Duodenal mucosa (tissue), 2 donors: ENCODE data around the gene EMC9.
A peak's percentile ranks its signal among the peaks of the same experiment; 100 is the strongest.

ENCODE experiments used
- H3K27ac ChIP-seq: one replicate; pipeline ENCODE4 v1.7.0; 2013; ENCODE audit warnings: low read depth, low read length
- H3K27me3 ChIP-seq, 2 donors: one replicate each; pipeline ENCODE4 v1.7.0; 2013; ENCODE audit warnings: low read length in 2 of 2, control low read depth in 1 of 2; ENCODE audit not compliant: insufficient read depth in 2 of 2, control insufficient read depth in 1 of 2
- H3K36me3 ChIP-seq, 2 donors: one replicate each; pipeline ENCODE4 v1.7.0; 2013; ENCODE audit warnings: low read length in 2 of 2, control low read depth in 1 of 2; ENCODE audit not compliant: insufficient read depth in 2 of 2, control insufficient read depth in 1 of 2
- H3K4me1 ChIP-seq, 2 donors: one replicate each; pipeline ENCODE4 v1.7.0; 2013; ENCODE audit warnings: low read length in 2 of 2, control low read depth in 1 of 2; ENCODE audit not compliant: insufficient read depth in 2 of 2, control insufficient read depth in 1 of 2
- H3K4me3 ChIP-seq, 2 donors: one replicate each; pipeline ENCODE4 v1.7.0; 2013; ENCODE audit warnings: low read length in 2 of 2, low read depth in 1 of 2
- H3K9ac ChIP-seq, 2 donors: one replicate each; pipeline ENCODE4 v1.7.0; 2013; ENCODE audit warnings: low read length in 2 of 2, low read depth in 1 of 2
- H3K9me3 ChIP-seq, 2 donors: one replicate each; pipeline ENCODE4 v1.7.0; 2013; ENCODE audit warnings: low read length in 2 of 2, control low read depth in 1 of 2; ENCODE audit not compliant: control insufficient read depth in 1 of 2

The EMC9 gene

GRCh38 chr14:24098927-24099813, 42.2 kb downstream of the EMC9 start:
- no peak overlapping the region for H3K27ac ChIP-seq
- no peak overlapping the region for H3K4me3 ChIP-seq
- H3K4me1 ChIP-seq = peaks cover 21 to 28% of the 10 kb centered on the region in 2 donors
- H3K27me3 ChIP-seq = no peaks in the 10 kb centered on the region
- no peaks in the 10 kb centered on the region for H3K9me3 ChIP-seq
- H3K36me3 ChIP-seq = peaks cover 57 to 67% of the 10 kb centered on the region in 2 donors
- no peak overlapping the region for H3K9ac ChIP-seq

DNA sequence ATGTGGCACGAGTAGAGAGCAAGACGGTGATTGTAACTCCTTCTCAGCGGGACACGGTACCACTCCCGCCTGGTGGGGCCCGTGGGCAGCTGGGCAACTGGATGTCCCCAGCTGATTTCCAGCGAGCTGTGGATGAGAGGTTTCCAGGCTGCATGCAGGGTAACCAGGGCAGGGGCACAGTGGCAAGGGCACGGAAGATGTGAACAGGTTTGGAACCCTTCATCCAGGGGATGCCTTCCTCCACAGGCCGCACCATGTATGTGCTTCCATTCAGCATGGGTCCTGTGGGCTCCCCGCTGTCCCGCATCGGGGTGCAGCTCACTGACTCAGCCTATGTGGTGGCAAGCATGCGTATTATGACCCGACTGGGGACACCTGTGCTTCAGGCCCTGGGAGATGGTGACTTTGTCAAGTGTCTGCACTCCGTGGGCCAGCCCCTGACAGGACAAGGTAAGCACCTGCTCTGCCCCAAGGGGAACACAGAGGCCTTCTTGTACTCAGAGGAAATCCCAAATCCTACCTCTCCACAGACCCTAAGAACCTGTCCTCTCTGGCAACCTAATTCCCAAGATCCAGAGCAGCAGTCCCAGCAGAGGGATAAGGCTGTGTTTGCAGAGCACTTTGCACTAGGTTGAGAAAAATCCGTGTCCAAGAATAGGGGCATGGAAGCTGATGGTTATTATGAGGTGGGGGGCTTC, 43.0 kb downstream of the EMC9 start:
- H3K36me3 ChIP-seq = peaks cover 50 to 59% of the 10 kb centered on the region in 2 donors
- no peak overlapping the region for H3K27ac ChIP-seq
- H3K9ac ChIP-seq = peak overlapping the region in 1 of 2 donors; percentile 6
- no peaks in the 10 kb centered on the region for H3K27me3 ChIP-seq
- no peak overlapping the region for H3K4me3 ChIP-seq
- peaks cover 23 to 28% of the 10 kb centered on the region in 2 donors for H3K4me1 ChIP-seq
- H3K9me3 ChIP-seq = no peaks in the 10 kb centered on the region

DNA sequence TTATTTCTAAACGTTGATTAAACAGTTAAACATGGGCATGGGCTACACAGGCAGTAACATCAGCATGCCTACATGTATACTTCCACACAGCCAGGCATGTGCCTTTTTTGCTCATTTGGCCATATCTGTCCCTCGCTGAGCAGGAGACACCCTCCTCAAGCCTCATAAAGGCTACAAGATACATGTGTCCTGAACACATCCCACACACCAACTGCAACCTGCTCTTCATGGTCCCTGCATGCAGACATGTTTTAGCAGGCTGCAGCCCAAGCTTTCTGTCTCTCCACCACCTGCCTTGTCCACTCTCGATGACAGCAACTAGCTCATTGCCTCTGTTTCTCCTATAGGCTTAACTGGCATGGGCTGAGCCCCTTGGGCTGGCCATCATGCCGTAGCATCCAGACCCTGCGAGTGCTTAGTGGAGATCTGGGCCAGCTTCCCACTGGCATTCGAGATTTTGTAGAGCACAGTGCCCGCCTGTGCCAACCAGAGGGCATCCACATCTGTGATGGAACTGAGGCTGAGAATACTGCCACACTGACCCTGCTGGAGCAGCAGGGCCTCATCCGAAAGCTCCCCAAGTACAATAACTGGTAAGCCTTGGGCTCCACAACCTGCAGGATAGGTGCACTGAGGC, 44.7 kb downstream of the EMC9 start:
- Histone ChIP-seq H3K9ac (peak overlapping the region in 1 of 2 donors; percentile 28), H3K9me3 (no peaks in the 10 kb centered on the region), H3K27me3 (no peaks in the 10 kb centered on the region), H3K36me3 (peaks cover 37 to 44% of the 10 kb centered on the region in 2 donors), H3K27ac (no peak overlapping the region), H3K4me1 (peaks cover 38 to 42% of the 10 kb centered on the region in 2 donors), H3K4me3 (peak overlapping the region; percentile 4 to 5)

DNA sequence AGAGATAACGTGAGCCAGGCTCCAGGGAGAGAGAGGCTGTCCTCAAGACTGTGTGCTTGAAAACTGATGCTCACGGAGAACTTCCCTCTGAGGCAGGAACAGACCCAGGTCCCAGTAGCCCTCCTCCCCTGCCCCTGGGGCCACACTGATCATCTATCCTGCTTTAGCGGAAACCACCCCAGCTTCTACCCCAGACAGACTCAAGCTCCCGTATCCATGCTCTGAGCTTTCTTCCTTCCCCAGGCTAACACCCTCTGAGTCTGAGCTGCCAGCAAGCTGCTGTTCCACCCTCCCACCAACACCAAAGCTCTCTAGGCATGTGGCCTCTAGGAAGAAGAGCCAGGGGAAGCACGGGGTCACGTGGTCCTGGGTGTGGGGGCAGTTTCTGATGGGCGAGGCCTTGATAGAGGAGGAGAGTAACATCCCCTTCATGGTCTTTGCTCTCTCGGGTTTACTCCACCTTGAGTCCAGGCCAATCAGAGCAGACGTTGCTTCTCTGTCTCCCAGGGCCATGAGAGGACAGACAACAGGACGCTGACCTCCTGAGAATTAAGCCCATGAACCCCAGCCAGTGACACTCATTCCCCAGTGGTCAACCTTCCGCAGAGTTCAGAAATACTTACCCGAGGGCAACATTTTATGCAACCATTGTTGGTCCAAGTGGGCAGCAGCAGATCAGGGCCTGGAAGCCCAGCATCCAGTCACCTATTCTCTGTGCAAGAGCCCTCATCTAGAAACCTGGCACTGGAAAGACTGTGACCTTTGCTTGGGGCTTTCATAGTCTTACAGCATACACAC, 45.9 kb downstream of the EMC9 start:
- H3K9ac ChIP-seq = peak overlapping the region; percentile 96 to 99
- peak overlapping the region; percentile 92 to 93 for H3K4me3 ChIP-seq
- no peaks in the 10 kb centered on the region for H3K9me3 ChIP-seq
- H3K27ac ChIP-seq = peak overlapping the region; percentile 95
- peaks cover 48 to 53% of the 10 kb centered on the region in 2 donors for H3K4me1 ChIP-seq
- H3K36me3 ChIP-seq = peaks cover 25 to 33% of the 10 kb centered on the region in 2 donors
- H3K27me3 ChIP-seq = no peaks in the 10 kb centered on the region

DNA sequence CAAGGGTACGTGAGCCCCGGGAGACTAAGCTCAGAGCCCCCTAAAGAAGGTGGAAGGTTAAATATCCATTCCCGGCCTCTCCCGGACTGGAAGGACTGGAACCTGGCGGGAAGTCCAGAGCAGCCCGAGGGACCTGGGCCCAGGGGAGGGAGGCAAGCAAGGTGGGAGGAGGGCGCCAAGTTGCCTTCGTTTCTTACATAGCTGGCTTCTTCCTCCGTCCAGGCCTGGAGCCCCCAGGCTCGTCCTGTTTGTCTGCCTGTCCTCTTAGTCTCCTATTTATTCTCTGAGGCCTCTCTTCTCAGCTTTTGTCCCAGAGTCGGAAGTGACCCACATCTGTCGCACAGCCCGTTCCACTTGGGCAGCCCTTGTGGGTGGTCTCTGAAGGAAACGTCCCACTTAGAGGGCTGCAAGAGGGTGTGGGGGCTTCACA, 46.5 kb downstream of the EMC9 start:
- Histone ChIP-seq H3K9me3 (no peaks in the 10 kb centered on the region), H3K27me3 (no peaks in the 10 kb centered on the region), H3K27ac (peak overlapping the region; percentile 95), H3K36me3 (peaks cover 19 to 28% of the 10 kb centered on the region in 2 donors), H3K4me1 (peaks cover 48 to 49% of the 10 kb centered on the region in 2 donors), H3K9ac (peak overlapping the region; percentile 96 to 99), H3K4me3 (peak overlapping the region; percentile 92 to 93)

DNA sequence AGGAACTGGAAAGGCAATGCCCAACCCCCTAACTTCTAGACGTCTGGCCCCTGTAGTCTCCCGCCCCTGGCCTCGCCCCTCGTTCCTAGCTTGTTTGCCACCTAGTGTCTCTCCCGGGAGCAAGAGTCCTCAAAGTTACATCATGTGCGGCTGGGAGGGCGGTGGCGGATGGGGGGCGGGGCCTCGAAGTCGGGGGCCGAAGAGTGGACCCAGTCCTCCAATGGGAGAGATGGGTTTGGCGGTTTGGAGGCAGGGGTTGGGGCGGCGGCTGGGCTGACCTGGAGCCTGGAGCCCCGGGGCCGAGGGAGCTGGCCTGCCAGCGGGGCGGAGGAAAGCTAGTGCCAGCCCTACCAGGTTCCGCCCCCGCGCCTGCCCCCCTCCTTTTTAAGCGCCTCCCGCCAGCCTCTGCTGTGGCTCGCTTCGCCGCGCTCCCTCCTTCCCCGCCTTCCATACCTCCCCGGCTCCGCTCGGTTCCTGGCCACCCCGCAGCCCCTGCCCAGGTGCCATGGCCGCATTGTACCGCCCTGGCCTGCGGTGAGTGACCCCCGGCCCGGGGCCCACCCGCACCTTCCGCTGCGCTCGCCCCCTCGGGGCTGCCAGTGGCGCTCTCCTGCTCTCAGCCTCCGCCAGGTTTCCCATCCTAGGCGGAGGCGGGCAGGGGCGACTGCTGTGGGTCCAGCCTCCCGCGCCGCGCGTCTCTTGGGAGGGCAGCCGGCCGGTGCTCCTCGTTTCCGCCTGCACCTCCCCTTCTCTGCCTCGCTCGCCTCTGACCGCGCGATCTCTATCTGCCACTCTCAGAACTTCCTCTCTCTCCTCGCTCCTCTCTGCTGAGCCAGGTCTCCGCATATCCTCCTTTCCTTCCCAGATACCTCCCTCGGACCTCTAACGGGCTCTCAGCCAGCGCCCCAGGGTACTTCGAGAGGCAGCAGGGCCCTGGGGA, 47.2 kb downstream of the EMC9 start, which contains the start of gene PCK2:
Gene PCK2, plus strand, starts transcription at position 411 of the 940 bp plus-strand sequence. Its CDS starts 95 bp downstream, at position 506.
- Histone ChIP-seq H3K9me3 (no peaks in the 10 kb centered on the region), H3K27me3 (no peaks in the 10 kb centered on the region), H3K4me3 (peak within 1 kb of the TSS; percentile 92 to 93), H3K36me3 (peaks cover 13 to 21% of the 10 kb centered on the region in 2 donors), H3K4me1 (peaks cover 47 to 48% of the 10 kb centered on the region in 2 donors), H3K27ac (peak within 1 kb of the TSS; percentile 95), H3K9ac (peak within 1 kb of the TSS; percentile 96 to 99)

- H3K4me1 ChIP-seq = peaks cover 43 to 48% of the 10 kb centered on the region in 2 donors
- H3K9ac ChIP-seq = peak overlapping the region; percentile 47 to 72
- no peaks in the 10 kb centered on the region for H3K27me3 ChIP-seq
- no peaks in the 10 kb centered on the region for H3K9me3 ChIP-seq
- H3K4me3 ChIP-seq = peak overlapping the region; percentile 34 to 92
- peak overlapping the region; percentile 83 for H3K27ac ChIP-seq
- peaks cover 7 to 14% of the 10 kb centered on the region in 2 donors for H3K36me3 ChIP-seq
Measured at GRCh38 chr14:24093207-24093900, 48.0 kb downstream of the EMC9 start.

- Histone ChIP-seq H3K4me3 (peak overlapping the region in 1 of 2 donors; percentile 13), H3K27me3 (no peaks in the 10 kb centered on the region), H3K9me3 (no peaks in the 10 kb centered on the region), H3K4me1 (peaks cover 38 to 46% of the 10 kb centered on the region in 2 donors), H3K36me3 (peaks cover 0 to 8% of the 10 kb centered on the region in 2 donors), H3K9ac (peak overlapping the region in 1 of 2 donors; percentile 72), H3K27ac (no peak overlapping the region)
Measured at GRCh38 chr14:24092505-24093206, 48.7 kb downstream of the EMC9 start.
